ENCODE measurements around the gene LRP1B.

DNA sequence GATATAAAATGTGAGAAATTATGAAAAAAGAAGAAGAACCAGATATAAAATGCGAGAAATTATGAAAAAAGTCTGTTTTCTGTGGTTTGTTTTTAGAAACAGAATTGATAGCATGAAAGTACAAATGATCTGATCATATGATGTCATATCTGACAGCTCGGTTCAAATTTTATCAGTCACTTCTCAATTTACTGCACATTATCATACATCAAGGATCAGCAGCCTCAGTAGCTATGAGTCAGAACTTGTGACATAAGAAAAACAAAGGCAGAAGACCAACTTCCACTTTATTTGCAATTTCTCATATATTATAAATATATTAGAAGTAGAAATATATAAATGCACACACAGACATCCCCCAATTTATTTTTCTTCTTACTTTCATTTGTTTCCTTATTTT lies 634.0 kb downstream of the LRP1B start:
- TF ChIP-seq, protein P1, sequence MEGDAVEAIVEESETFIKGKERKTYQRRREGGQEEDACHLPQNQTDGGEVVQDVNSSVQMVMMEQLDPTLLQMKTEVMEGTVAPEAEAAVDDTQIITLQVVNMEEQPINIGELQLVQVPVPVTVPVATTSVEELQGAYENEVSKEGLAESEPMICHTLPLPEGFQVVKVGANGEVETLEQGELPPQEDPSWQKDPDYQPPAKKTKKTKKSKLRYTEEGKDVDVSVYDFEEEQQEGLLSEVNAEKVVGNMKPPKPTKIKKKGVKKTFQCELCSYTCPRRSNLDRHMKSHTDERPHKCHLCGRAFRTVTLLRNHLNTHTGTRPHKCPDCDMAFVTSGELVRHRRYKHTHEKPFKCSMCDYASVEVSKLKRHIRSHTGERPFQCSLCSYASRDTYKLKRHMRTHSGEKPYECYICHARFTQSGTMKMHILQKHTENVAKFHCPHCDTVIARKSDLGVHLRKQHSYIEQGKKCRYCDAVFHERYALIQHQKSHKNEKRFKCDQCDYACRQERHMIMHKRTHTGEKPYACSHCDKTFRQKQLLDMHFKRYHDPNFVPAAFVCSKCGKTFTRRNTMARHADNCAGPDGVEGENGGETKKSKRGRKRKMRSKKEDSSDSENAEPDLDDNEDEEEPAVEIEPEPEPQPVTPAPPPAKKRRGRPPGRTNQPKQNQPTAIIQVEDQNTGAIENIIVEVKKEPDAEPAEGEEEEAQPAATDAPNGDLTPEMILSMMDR (conservative IDR thresholded peaks at IDR 0.05; ENCODE audit: low read length) = no peak
- TF ChIP-seq EZH2phosphoT487 (IDR thresholded peaks at IDR 0.05; ENCODE audit: borderline replicate concordance) = no peak
